HEK293T (cell line): ENCODE results near the gene HOXD9.

ENCODE experiments used
- ARNT ChIP-seq: fragments of 450-650 bp; IDR thresholded peaks from 2 replicates; pipeline ENCODE4 v1.6.1; 2017; ENCODE audit warnings: mild to moderate bottlenecking
- BHLHE40 ChIP-seq: fragments of 450-650 bp; IDR thresholded peaks from 2 replicates; pipeline ENCODE4 v1.6.1; 2016; ENCODE audit warnings: mild to moderate bottlenecking, moderate library complexity, borderline replicate concordance
- ELF4 ChIP-seq: fragments of 450-650 bp; IDR thresholded peaks from 2 replicates; pipeline ENCODE4 v1.6.1; 2017; ENCODE audit warnings: antibody characterized with exemption
- FOXK2 ChIP-seq: fragments of 450-650 bp; IDR thresholded peaks from 2 replicates; pipeline ENCODE4 v1.6.1; 2016; ENCODE audit warnings: mild to moderate bottlenecking
- FOXM1 ChIP-seq: fragments of 450-650 bp; IDR thresholded peaks from 2 replicates; pipeline ENCODE4 v1.6.1; 2017; ENCODE audit warnings: mild to moderate bottlenecking, borderline replicate concordance
- HDGF ChIP-seq: fragments of 450-650 bp; IDR thresholded peaks from 2 replicates; pipeline ENCODE4 v1.6.1; 2017; ENCODE audit warnings: antibody characterized with exemption, borderline replicate concordance
- NFRKB ChIP-seq: fragments of 450-650 bp; IDR thresholded peaks from 2 replicates; pipeline ENCODE4 v1.6.1; 2016; ENCODE audit warnings: mild to moderate bottlenecking, moderate library complexity
- SP1 ChIP-seq: fragments of 450-650 bp; IDR thresholded peaks from 2 replicates; pipeline ENCODE4 v1.6.1; 2017
- TARDBP ChIP-seq: fragments of 450-650 bp; IDR thresholded peaks from 2 replicates; pipeline ENCODE4 v1.6.1; 2016
- ZNF384 ChIP-seq: fragments of 450-650 bp; IDR thresholded peaks from 2 replicates; pipeline ENCODE4 v1.6.1; 2016
- TF ChIP-seq, protein P1 (sequence below): fragments of 450-650 bp; IDR thresholded peaks from 2 replicates; pipeline ENCODE4 v1.6.1; 2016

GRCh38 chr2:176082525-176082823 lies 40.0 kb upstream of the HOXD9 start:
- TF ChIP-seq ZNF384 (no peak), FOXM1 (no peak), FOXK2 (no peak), HDGF (no peak), SP1 (no peak), NFRKB (no peak), ARNT (no peak), BHLHE40 (no peak), ELF4 (no peak), TARDBP (no peak)
- TF ChIP-seq, protein P1, sequence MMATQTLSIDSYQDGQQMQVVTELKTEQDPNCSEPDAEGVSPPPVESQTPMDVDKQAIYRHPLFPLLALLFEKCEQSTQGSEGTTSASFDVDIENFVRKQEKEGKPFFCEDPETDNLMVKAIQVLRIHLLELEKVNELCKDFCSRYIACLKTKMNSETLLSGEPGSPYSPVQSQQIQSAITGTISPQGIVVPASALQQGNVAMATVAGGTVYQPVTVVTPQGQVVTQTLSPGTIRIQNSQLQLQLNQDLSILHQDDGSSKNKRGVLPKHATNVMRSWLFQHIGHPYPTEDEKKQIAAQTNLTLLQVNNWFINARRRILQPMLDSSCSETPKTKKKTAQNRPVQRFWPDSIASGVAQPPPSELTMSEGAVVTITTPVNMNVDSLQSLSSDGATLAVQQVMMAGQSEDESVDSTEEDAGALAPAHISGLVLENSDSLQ, result no peak
